NOMO-1 (cell line): Measurements from ENCODE around the gene FXN.
"Not testable (repeated sequence)": the region's sequence is repeated elsewhere in the genome, so short reads cannot be mapped to it uniquely, and the experiment has no call there.

ENCODE experiments used
- DNase-seq, 2 experiments: peaks; one replicate each; lab custom pipeline; 2025; ENCODE audit not compliant: unreplicated experiment in 2 of 2; lab: John Stamatoyannopoulos, UW

FXN gene

GRCh38 chr9:69020301-69021145, 15.0 kb upstream of the FXN start:
- no peak for DNase-seq

- DNase-seq = no peak
Observed at GRCh38 chr9:69023650-69024049, 11.9 kb upstream of the FXN start.

GRCh38 chr9:69027355-69028097, 8.0 kb upstream of the FXN start:
- peak in 1 of 2 experiments; percentile 42 for DNase-seq

- DNase-seq = no peak
Observed at GRCh38 chr9:69028754-69029153, 6.8 kb upstream of the FXN start.

GRCh38 chr9:69029535-69029934, 6.0 kb upstream of the FXN start:
- DNase-seq = no peak

- no peak for DNase-seq
Observed at GRCh38 chr9:69030851-69031645, 4.5 kb upstream of the FXN start.

GRCh38 chr9:69034071-69034470, 1.5 kb upstream of the FXN start:
- no peak for DNase-seq

- DNase-seq = no peak
Observed at GRCh38 chr9:69036309-69036708, 757 bp downstream of the FXN start.

GRCh38 chr9:69036799-69037198, 1.2 kb downstream of the FXN start:
- no peak for DNase-seq

- no peak for DNase-seq
Observed at GRCh38 chr9:69040646-69041045, 5.1 kb downstream of the FXN start.

GRCh38 chr9:69044240-69045219, 9.0 kb downstream of the FXN start:
- no peak for DNase-seq

GRCh38 chr9:69045821-69046220, 10.3 kb downstream of the FXN start:
- DNase-seq = no peak

- DNase-seq = no peak
Observed at GRCh38 chr9:69046723-69047122, 11.2 kb downstream of the FXN start.

- no peak for DNase-seq
Observed at GRCh38 chr9:69047371-69047770, 11.8 kb downstream of the FXN start.

- no peak for DNase-seq
Observed at GRCh38 chr9:69049094-69049493, 13.5 kb downstream of the FXN start.

GRCh38 chr9:69050936-69051335, 15.4 kb downstream of the FXN start:
- not testable (repeated sequence) for DNase-seq

GRCh38 chr9:69054989-69055388, 19.4 kb downstream of the FXN start:
- DNase-seq = no peak

GRCh38 chr9:69056191-69056815, 20.8 kb downstream of the FXN start:
- DNase-seq = no peak

- DNase-seq = no peak
Observed at GRCh38 chr9:69058101-69058500, 22.5 kb downstream of the FXN start.

GRCh38 chr9:69060766-69061165, 25.2 kb downstream of the FXN start:
- no peak for DNase-seq
